NCI-H146 (cell line): Measurements from ENCODE around the gene PRPF40B.
A peak's percentile ranks its signal among the peaks of the same experiment; 100 is the strongest.

ENCODE experiments used
- DNase-seq: peaks from one replicate; lab custom pipeline; 2025; lab: John Stamatoyannopoulos, UW

PRPF40B gene

GRCh38 chr12:49659753-49660152 is 36.4 kb downstream of the PRPF40B start:
- DNase-seq: no peak

- no peak for DNase-seq
Measured at GRCh38 chr12:49661191-49661590, 37.8 kb downstream of the PRPF40B start.

GRCh38 chr12:49661746-49662145 is 38.4 kb downstream of the PRPF40B start:
- no peak for DNase-seq

- no peak for DNase-seq
Measured at GRCh38 chr12:49662998-49663843, 39.9 kb downstream of the PRPF40B start.

- no peak for DNase-seq
Measured at GRCh38 chr12:49664167-49664566, 40.8 kb downstream of the PRPF40B start.

- peak; percentile 63 for DNase-seq
Measured at GRCh38 chr12:49664591-49665239, 41.4 kb downstream of the PRPF40B start.

GRCh38 chr12:49665384-49665783 is 42.0 kb downstream of the PRPF40B start:
- no peak for DNase-seq

GRCh38 chr12:49666176-49666575 is 42.8 kb downstream of the PRPF40B start:
- no peak for DNase-seq

GRCh38 chr12:49667325-49668090 is 44.1 kb downstream of the PRPF40B start:
- no peak for DNase-seq

- no peak for DNase-seq
Measured at GRCh38 chr12:49669796-49670195, 46.4 kb downstream of the PRPF40B start.

- no peak for DNase-seq
Measured at GRCh38 chr12:49671031-49671765, 47.8 kb downstream of the PRPF40B start.

- peak; percentile 31 for DNase-seq
Measured at GRCh38 chr12:49672301-49673217, 49.2 kb downstream of the PRPF40B start.

- peak; percentile 93 for DNase-seq
Measured at GRCh38 chr12:49673446-49674317, 50.3 kb downstream of the PRPF40B start.

GRCh38 chr12:49674318-49674981 is 51.1 kb downstream of the PRPF40B start:
- no peak for DNase-seq

- no peak for DNase-seq
Measured at GRCh38 chr12:49675137-49675536, 51.8 kb downstream of the PRPF40B start.

GRCh38 chr12:49678711-49679110 is 55.4 kb downstream of the PRPF40B start:
- no peak for DNase-seq

- no peak for DNase-seq
Measured at GRCh38 chr12:49680075-49680474, 56.7 kb downstream of the PRPF40B start.

GRCh38 chr12:49683599-49684309 is 60.4 kb downstream of the PRPF40B start:
- DNase-seq: no peak
